ENCODE results near the gene TMF1. TPM values are rescaled to one million over a fixed set of nuclear protein-coding genes. Genes with fewer than 3 reads are reported as not detected.

Gene TMF1
- total RNA-seq, 1 experiment from 2014 or later, result 50.2 TPM

- Mint-ChIP-seq H3K27ac (ENCODE audit: low read depth, unreplicated experiment) (no peak overlapping the region), H3K4me1 (ENCODE audit: insufficient read depth, unreplicated experiment) (peaks cover 15% of the 10 kb centered on the region), H3K36me3 (ENCODE audit: insufficient read depth, unreplicated experiment) (peaks cover 28% of the 10 kb centered on the region), H3K9me3 (ENCODE audit: unreplicated experiment) (no peaks in the 10 kb centered on the region), H3K4me3 (ENCODE audit: unreplicated experiment) (no peak overlapping the region), H3K27me3 (ENCODE audit: insufficient read depth, unreplicated experiment) (no peaks in the 10 kb centered on the region)
- intact Hi-C loops (cut with micrococcal nuclease), result no loop called here
- TF ChIP-seq, protein P1, sequence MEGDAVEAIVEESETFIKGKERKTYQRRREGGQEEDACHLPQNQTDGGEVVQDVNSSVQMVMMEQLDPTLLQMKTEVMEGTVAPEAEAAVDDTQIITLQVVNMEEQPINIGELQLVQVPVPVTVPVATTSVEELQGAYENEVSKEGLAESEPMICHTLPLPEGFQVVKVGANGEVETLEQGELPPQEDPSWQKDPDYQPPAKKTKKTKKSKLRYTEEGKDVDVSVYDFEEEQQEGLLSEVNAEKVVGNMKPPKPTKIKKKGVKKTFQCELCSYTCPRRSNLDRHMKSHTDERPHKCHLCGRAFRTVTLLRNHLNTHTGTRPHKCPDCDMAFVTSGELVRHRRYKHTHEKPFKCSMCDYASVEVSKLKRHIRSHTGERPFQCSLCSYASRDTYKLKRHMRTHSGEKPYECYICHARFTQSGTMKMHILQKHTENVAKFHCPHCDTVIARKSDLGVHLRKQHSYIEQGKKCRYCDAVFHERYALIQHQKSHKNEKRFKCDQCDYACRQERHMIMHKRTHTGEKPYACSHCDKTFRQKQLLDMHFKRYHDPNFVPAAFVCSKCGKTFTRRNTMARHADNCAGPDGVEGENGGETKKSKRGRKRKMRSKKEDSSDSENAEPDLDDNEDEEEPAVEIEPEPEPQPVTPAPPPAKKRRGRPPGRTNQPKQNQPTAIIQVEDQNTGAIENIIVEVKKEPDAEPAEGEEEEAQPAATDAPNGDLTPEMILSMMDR (IDR thresholded peaks at IDR 0.05; ENCODE audit: unreplicated experiment), result no peak
- POLR2A ChIA-PET, result interaction anchor here (0.6 to 9.3 kb wide), 4 partner anchors 29 to 363 kb away, joined by 3 to 94 read pairs (median 32); partner anchors contain the start of genes ARL6IP5, TMF1 and UBA3
- CTCF ChIA-PET, result no interaction called here
- no TSS peak for BruUV-seq (replicated peaks)
- no peak for DNase-seq (ENCODE audit: unreplicated experiment)
These were observed 35.2 kb downstream of the TMF1 start for GRCh38 chr3:69016901-69017300.

- no peak overlapping the region for H3K4me3 Mint-ChIP-seq (ENCODE audit: unreplicated experiment)
- ChIA-PET CTCF (no interaction called here), POLR2A (interaction anchor here (0.7 to 9.3 kb wide), 3 partner anchors 35 to 218 kb away, joined by 3 to 94 read pairs (median 61); partner anchors contain the start of genes ARL6IP5, TMF1 and UBA3)
- BruUV-seq (replicated peaks), result no TSS peak
- peaks cover 30% of the 10 kb centered on the region for H3K36me3 Mint-ChIP-seq (ENCODE audit: insufficient read depth, unreplicated experiment)
- intact Hi-C loops (cut with micrococcal nuclease), result no loop called here
- no peaks in the 10 kb centered on the region for H3K9me3 Mint-ChIP-seq (ENCODE audit: unreplicated experiment)
- DNase-seq (ENCODE audit: unreplicated experiment), result no peak
- no peaks in the 10 kb centered on the region for H3K27me3 Mint-ChIP-seq (ENCODE audit: insufficient read depth, unreplicated experiment)
- no peak overlapping the region for H3K27ac Mint-ChIP-seq (ENCODE audit: low read depth, unreplicated experiment)
- TF ChIP-seq, protein P1 (IDR thresholded peaks at IDR 0.05; ENCODE audit: unreplicated experiment), result no peak
- H3K4me1 Mint-ChIP-seq (ENCODE audit: insufficient read depth, unreplicated experiment), result peaks cover 18% of the 10 kb centered on the region
These were observed 36.0 kb downstream of the TMF1 start for GRCh38 chr3:69016102-69016501.

DNA sequence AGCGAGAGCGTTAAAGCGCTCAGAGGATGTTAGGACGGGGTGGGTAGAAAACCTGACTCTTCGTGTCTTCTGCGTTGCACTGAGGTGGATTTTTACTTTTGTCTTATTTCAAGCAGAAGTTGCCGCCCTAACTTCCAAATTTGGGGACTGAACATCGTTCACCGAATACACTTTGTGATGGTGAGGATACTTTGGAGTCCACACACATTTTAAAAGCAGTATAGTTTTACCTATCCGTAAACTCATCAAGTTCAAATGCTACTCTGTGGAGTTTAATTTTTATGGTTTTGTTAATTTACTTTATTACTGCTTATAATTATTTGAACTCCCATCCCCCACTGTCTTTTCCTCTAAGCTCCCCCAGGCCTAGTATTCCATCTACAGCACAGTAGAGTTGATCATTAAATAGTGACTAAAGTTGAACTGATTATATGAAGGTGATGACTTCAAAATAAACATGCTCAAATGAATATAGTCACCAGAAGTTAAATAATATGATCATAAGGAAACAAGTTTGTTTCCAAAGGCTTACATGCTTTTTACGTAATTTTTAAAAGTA, 38.0 kb downstream of the TMF1 start:
- H3K27me3 Mint-ChIP-seq (ENCODE audit: insufficient read depth, unreplicated experiment), result no peaks in the 10 kb centered on the region
- BruUV-seq (replicated peaks), result no TSS peak
- POLR2A ChIA-PET, result interaction anchor here (0.5 to 9.3 kb wide), 16 partner anchors 9 to 527 kb away, joined by 3 to 94 read pairs (median 4); partner anchors contain the start of genes ARL6IP5, TMF1 and UBA3
- DNase-seq (ENCODE audit: unreplicated experiment), result no peak
- peaks cover 32% of the 10 kb centered on the region for H3K4me1 Mint-ChIP-seq (ENCODE audit: insufficient read depth, unreplicated experiment)
- intact Hi-C loops (cut with micrococcal nuclease), result loop anchor here (5.0 kb wide), 1 partner anchor 73 kb away; no protein-coding TSS in a partner anchor
- H3K27ac Mint-ChIP-seq (ENCODE audit: low read depth, unreplicated experiment), result peak overlapping the region; percentile 91
- no peaks in the 10 kb centered on the region for H3K9me3 Mint-ChIP-seq (ENCODE audit: unreplicated experiment)
- H3K4me3 Mint-ChIP-seq (ENCODE audit: unreplicated experiment), result peak overlapping the region; percentile 89
- CTCF ChIA-PET, result interaction anchor here (1.0 to 1.9 kb wide), 5 partner anchors 7 to 72 kb away, joined by 4 to 12 read pairs (median 5); no protein-coding TSS in a partner anchor
- TF ChIP-seq, protein P1 (IDR thresholded peaks at IDR 0.05; ENCODE audit: unreplicated experiment), result no peak
- peaks cover 43% of the 10 kb centered on the region for H3K36me3 Mint-ChIP-seq (ENCODE audit: insufficient read depth, unreplicated experiment)

GRCh38 chr3:69013253-69014021, 38.7 kb downstream of the TMF1 start, which contains the start of gene EOGT:
TSS of gene EOGT (minus strand) at chr3:69013684. CDS start at chr3:69009846, 3,838 bp downstream.
- BruUV-seq (replicated peaks), result no TSS peak
- no peaks in the 10 kb centered on the region for H3K27me3 Mint-ChIP-seq (ENCODE audit: insufficient read depth, unreplicated experiment)
- H3K9me3 Mint-ChIP-seq (ENCODE audit: unreplicated experiment), result no peaks in the 10 kb centered on the region
- TF ChIP-seq, protein P1 (IDR thresholded peaks at IDR 0.05; ENCODE audit: unreplicated experiment), result peak; percentile 67
- POLR2A ChIA-PET, result interaction anchor here (0.5 to 9.3 kb wide), 15 partner anchors 8 to 528 kb away, joined by 3 to 94 read pairs (median 4); partner anchors contain the start of genes ARL6IP5, TMF1 and UBA3
- peak within 1 kb of the TSS; percentile 91 for H3K27ac Mint-ChIP-seq (ENCODE audit: low read depth, unreplicated experiment)
- peak within 1 kb of the TSS; percentile 89 for H3K4me3 Mint-ChIP-seq (ENCODE audit: unreplicated experiment)
- intact Hi-C loops (cut with micrococcal nuclease), result loop anchor here (5.0 kb wide), 1 partner anchor 74 kb away; no protein-coding TSS in a partner anchor
- peaks cover 32% of the 10 kb centered on the region for H3K4me1 Mint-ChIP-seq (ENCODE audit: insufficient read depth, unreplicated experiment)
- DNase-seq (ENCODE audit: unreplicated experiment), result peak; percentile 89
- CTCF ChIA-PET, result interaction anchor here (1.0 to 1.9 kb wide), 5 partner anchors 8 to 72 kb away, joined by 4 to 12 read pairs (median 5); no protein-coding TSS in a partner anchor
- peaks cover 39% of the 10 kb centered on the region for H3K36me3 Mint-ChIP-seq (ENCODE audit: insufficient read depth, unreplicated experiment)

Measured in MCF 10A (cell line).